Islet of Langerhans (tissue), 1 donor: ENCODE data around the gene PRLH.

Experiments
- FAIRE-seq: peaks from one replicate; lab custom pipeline; 2011; peaks lifted over from hg19 to GRCh38; lab: Jason Lieb, UNC

The PRLH gene, protein sequence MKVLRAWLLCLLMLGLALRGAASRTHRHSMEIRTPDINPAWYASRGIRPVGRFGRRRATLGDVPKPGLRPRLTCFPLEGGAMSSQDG

DNA sequence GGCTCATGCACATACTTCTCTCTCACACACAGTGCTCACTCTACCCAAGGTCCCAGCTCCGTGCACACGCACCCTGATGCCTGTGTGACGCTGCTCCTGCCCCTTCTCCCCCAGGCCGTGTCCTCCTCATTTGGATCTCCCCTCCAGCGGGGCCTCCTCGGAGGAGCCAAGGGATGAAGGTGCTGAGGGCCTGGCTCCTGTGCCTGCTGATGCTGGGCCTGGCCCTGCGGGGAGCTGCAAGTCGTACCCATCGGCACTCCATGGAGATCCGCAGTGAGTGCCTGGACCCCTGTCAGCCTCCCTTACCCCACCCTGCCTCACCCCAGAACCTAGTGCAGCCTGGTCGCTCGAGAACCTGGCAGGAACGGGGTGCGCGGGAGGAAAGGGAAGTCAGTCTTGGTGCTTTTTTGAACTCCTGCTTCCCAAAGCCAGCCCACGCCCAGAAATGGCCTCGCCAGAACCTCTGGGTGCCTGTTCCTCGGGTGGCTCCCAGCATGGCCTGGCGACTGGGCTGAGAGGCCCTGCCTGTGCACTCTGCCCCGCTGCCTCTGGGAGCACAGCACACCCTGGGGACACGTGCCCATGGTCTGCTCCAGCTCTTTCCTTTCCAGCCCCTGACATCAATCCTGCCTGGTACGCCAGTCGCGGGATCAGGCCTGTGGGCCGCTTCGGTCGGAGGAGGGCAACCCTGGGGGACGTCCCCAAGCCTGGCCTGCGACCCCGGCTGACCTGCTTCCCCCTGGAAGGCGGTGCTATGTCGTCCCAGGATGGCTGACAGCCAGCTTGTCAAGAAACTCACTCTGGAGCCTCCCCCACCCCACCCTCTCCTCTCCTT is at the start of gene PRLH:
Gene PRLH (plus strand): TSS at position 174 of the 835 bp plus-strand sequence. CDS start 0 bp downstream, at position 174.
- FAIRE-seq, result no peak

DNA sequence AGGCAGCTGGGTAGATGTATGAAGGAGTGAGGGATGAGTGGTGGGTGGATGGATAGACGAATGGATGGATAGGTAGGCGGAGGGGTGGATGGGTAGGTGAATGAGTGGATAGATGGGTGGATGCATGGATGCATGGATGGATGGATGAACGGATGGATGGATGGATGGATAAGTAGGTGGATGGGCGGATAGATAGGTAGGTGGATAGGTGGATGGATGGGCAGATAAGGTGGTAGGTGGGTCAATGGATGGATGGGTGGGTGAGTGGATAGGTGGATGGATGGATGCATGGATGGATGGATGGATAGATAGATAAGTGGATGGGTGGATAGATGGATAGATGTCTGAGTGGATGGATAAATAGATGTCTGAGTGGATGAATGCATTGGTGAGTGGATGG is 49.2 kb upstream of the PRLH start:
- FAIRE-seq, result no peak

DNA sequence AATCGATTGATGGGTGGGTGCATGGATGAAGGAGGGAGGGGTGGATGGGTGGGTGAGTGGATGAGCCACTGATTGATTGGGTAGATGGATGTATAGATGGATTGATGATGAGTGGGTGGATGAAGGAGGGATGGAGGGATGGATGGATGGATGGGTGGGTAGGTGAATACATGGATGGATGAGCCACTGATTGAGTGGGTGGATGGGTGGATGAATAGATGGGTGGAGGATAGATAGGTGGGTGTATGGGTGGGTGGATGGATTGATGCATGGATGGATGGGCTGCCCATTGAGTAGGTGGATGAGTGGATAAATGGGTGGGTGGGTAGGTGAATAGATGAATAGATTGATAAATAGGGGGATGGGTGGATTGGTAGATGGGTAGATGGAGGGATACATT is 48.4 kb upstream of the PRLH start:
- no peak for FAIRE-seq

DNA sequence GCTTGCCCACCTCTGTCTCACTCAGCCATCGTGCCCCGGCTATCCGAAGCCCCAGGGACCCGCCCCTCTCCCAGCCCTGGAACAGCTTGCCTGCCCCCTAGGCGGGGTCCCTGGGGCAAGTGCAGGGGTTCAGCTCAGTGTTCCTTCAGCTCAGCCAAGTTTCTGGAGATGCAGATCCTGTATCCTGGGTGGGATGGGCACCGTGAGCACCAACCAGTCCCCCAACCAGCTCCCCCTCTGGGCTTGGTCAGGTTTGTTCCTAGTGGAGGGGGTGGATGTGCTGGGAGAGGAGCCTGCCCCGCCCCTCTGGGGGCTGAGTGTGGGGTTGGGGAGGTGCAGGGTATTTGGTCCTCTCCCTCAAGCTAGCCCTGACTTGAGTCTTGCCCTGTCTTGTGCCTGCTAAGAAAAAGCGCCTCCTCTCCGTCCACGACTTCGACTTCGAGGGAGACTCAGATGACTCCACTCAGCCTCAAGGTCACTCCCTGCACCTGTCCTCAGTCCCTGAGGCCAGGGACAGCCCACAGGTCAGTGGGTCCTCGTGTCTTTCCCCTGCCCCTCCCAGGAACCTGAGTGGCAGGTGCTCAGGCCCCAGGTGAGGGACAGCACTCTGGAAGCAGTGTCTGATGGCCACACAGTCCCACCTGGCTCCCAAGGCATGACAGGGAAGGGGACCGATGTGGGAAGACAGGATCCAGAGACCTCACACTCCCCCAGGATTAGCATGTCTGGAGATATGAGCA is 46.7 kb upstream of the PRLH start:
- no peak for FAIRE-seq

DNA sequence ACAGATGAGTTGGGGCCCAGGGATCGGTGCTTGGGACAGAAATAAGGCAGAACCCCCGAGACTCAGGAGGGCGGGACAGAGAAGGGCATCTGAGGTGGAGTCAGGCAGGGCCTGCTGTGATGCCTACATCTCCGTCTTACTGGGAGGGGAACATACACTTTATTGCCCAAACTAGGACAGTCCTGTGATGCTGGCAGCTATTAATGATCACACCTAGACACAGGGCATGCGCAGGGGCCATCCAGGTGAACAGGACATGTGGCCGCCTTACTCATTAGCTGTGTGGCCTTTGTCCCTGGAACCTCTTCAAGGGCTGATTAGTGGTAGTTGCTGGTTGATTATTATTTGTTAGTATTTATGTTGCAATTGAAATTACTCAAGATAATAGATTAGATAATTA is 46.1 kb upstream of the PRLH start:
- no peak for FAIRE-seq

DNA sequence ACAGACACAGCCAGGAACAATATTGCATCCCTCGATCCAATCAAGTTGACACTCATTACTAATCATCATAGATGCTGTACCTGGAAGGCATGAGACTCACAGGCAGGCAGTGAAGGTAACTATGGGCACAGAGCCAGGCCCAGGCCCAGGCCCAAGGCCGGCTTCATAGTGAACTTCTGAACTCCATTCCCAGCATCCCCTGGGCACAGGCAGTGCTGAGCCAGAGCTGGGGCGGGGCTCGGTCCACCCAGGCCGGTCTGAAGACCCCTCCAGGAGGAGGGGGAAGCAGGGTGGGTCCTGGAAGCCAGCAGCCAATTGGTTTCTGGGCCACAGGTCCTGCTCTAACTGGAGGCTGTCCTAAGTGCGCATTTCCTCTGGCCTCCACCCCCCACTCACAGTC is 41.7 kb upstream of the PRLH start:
- no peak for FAIRE-seq

DNA sequence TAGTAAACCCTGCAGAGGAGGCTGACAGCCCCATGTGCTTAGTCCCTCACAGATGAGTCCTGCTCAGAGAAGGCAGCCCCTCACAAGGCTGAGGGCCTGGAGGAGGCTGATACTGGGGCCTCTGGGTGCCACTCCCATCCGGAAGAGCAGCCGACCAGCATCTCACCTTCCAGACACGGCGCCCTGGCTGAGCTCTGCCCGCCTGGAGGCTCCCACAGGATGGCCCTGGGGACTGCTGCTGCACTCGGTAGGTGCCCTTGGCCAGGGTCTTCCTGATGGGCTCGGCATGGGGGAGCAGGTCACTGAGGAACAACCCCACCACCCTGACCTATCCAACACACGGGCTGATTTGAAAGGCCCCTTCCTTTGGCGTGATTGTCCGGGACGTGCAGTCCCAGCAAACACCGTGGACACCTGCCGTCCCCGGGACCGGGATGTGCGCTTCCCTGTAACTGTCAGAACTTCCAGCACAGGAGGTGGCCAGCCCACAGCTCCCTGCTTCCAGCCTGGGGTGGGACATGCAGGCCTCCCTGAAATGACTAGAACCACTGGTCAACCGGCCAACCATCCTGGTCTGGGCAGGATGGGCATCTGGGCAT is 40.7 kb upstream of the PRLH start:
- FAIRE-seq, result no peak

DNA sequence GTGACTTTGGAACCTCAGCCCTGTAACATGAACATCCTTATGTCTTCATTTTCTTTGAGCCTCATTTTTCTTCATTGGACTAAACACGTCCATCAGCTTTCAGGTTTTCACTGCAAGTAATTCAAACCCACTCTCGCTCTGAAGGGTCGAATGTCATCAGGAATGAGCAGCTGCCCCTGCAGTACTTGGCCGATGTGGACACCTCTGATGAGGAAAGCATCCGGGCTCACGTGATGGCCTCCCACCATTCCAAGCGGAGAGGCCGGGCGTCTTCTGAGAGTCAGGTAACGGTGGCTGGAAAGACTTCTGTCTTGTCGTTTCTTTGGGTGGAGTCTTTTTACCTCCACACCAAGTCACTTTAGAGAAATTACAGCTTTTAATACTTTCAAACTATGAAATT is 39.1 kb upstream of the PRLH start:
- FAIRE-seq, result no peak

DNA sequence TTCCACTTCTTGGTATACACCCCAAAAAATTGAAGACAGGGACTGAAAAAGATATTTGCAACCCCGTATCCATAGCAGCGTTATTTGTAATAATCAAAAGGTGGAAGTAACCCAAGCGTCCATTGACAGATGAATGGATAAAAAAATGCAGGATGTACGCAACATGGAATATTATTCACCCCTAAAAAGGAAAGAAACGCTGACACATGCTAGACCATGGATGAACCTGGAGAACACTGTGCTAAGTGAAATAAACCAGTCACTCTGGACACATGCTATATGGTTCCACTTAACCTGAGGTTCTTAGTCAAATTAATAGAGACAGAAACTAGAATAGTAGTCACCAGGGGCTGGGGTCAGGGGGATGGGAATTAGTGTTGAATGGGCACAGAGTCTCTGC is 38.6 kb upstream of the PRLH start:
- no peak for FAIRE-seq

DNA sequence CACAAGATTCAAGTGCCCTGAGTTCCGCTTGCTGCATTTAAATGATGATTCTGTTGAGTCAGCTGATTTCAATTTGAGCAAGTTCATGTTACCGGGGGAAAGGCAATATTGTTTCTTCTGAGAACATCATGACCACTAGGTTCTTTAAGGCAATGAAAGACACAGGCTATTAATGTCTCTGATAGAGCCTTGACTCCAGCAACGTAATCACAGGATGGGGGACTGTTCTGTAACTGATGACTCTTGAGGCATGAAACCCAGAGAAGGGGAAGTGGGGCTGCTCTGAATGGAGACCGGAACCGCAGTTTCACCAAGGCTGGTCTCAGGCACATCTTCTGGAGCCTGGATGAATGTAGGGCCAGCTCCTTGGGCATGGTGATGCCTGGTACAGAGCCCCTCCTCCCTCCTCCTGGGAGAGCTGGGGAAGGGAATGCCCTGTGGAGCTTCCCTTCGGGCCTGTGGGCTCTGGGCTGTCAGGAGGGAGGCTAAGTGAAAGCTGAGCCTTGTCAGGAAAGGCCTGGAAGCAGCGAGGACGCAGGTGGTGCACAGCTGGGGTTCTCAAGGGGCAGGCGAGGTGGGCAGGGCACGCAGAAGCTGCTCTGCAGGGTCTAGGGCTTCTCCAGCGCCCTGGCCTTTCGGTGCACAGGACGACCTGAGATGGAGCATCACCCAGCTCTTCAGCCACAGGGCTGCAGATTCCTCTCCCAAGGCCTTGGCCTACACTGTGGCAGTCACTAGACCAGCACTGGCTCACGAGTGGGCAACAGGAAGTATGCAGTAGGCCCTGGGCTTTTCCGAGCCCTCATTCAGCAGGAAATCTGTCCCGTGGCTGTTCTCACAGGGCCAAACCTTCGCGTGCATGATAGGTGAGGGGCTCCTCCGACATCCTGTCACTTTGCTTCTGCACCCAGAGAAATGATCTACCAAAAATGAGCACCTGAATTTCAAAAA is 36.6 kb upstream of the PRLH start:
- FAIRE-seq, result no peak

DNA sequence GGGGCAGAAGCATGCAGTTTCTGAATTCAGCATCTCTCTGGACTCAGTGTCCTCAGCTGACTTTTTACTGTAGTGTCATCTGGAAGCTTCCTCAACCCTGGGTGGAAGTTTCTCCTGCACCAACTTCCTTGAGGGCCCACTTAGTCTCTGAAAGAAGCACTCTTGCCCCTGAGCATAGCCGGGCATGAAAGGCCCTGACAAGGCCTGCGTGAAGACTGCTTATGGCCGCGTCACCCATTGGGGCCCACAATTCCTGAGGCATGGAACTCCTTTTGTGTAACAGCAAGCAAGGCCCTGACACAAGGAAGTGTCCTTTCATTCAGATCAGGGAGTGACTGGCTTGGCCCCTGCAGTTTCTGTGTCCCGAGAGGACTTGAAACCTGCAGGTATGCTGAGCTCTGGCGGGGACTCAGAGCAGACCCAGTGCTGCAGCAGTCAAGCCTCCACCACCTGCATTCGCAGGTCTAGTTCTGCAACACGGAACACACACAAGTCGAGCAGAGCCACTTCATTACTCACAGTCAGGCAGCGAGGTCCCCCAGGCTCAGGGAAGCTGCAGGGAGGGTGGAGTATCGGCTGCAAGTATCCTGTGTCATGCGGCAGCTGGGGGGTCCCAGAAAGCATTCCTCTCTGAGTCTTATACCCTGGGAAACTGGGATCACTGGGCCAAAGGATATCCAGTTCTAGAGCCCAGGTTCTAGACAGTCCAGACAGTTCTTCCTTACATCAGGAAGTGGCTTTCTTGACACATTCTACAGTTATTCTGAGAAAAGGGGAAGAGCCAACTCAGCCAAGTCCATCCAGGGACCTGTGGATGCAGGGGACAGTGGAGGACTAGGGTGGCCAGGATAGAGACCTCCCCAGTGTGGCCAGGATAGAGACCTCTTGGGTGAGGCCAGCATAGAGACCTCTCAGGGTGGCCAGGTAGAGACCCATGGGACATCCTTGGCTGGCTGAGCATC is 35.6 kb upstream of the PRLH start:
- FAIRE-seq, result no peak

DNA sequence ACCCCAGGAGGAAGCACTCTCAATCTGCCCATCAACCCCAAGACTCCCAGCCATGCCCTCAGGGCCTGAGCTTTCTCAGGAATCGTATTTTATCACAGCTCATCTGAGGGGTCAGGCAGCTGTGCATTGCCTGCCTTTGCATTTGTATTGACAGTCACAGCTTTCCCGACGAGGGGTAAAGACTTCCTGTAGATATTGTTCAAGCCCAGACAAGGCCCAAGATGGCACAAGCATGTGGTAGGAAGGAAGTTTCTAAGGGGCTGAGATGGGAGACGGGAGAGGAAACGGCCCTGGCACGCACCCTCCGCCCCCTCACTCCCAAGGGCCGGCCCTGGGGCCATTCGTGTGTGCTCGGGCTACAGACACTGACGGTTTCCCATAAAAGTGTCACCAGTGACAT is 34.2 kb upstream of the PRLH start:
- no peak for FAIRE-seq

DNA sequence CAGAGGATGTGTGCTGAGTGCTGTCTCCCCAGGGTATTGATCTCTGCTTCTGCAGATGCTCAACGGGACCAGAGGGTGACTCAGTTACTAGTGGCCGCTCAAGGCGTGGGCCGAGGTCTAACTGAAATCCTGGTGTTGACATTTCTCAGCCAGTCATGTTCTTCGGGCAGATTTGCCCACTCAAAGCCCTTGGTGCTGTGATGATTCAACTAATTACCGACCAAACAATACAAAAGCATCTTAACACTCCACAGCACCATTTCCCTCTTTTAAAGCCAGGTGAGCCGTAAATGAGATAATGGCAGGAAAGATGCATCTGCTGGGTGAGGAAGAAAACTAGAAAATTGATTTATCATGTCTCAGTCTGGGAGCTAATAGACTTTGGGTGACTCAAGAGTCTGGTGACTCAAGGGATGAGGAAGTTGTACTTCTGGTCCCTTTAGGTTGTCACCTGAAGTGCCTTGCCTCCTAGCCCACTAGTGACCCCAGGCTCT is 32.7 kb upstream of the PRLH start:
- FAIRE-seq, result peak; percentile 79

DNA sequence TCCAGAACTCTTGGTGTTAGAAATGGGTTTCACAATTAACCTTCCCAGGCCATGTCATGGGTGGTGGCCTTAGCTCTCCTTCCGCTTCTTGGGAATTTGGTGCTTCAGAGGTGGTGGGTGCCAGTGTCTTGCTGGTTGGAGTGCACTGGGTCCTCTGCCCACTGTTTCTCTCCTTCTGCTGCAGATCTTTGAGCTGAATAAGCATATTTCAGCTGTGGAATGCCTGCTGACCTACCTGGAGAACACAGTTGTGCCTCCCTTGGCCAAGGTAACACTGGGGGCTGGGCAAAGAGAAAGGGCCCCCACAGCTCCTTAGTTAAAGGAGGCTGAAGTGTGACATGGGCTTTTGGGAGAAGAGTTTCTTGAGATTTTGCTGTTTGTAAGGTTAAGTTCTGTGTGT is 32.0 kb upstream of the PRLH start:
- no peak for FAIRE-seq

DNA sequence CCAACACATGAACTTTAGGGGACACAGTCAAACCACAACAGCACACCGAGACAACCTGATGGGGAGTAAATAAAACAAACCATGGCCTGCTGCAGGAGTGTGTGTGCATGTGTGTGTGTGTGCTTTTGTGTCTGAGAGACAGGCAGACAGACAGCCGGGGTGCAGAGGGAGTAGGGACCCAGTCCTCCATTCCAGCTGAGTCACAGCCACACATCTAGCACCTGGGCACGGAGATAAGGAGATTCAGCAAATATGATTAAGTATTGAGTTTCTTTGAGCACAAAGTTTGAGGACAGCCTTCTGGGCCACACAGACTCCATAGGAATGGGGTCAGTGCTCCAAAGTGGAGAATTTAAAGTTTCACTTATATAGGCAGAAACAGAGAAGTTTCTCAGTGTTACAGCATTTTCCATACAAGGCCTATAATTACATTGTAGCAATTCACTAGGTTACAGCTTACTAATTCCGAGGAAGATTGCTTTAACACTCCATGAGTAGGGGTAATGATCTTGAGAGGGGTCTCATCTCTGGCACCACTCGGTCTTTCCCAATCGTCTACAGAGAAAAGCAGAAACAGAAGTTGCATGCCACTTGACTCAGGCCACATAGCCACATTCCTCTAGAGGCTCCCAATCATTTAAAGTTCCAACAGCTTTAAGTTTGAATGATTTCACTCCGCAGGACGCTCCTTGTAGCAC is 30.8 kb upstream of the PRLH start:
- no peak for FAIRE-seq

DNA sequence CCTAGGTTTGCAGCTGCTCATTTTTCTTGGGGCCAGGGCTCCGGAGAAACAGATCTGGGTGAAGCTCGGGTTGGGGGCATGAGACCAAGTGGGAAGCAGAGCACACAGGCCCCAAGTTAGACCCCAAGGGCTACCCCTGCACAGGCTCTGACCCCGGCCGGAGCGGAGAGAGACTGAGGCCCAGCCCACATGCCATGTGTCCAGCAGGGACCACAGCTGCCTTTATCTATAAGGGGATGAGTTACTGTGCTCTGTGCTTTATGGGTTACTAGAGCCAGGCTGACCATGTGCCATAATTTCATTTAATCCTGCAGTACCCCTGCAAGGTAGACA is 30.3 kb upstream of the PRLH start:
- no peak for FAIRE-seq

DNA sequence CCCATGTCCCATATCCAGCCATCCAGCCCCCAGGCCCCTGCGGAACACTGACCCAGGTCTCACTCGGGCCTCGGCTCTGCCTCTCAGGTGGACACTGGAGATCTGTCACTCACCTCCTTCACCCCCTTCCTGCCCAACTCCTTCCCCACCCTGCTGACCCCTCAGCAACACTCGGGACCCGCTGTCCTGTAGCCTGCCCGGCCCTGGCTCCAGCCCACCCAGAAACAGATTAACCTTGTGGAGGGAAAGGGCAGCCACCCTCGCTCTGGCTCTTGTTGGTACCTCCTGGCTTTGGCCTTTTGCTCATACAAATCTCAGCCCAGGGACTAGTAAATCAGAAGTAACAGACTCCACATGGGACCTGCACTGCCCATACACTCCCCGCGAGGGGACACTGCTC is 29.8 kb upstream of the PRLH start:
- no peak for FAIRE-seq

DNA sequence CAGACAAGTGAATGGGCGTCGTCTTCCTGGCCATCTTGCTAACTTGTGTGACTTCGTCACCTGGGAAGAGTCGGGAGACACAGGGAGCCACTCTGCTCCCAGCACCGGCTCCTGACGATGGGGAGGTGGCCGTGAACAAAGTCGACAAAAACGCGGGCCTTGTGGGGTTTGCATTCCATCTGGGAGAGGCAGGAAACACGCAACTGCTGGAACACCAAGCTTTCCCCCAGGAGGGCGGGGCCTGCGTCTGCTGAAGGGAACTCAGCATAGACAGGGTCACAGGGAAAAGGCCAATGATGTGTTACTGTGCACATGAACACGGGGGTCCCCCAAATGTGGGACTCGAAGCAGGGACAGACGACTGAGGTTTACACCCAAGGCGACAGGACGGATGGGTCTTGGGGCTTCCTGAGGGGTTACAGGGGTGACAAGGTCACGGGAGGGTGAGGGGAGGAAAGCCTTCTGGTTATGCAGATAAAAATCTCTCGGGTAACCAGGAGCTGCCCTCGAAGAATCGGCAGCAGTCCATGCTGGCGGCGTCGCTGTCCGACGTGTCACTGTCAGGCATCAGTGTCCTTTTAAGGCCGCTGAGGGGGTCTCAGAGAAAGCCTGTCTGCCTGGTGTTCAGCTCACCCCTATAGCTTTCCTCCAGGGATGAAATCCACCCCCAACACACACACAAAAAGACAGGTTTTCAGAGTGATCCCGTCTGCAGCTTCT is 28.2 kb upstream of the PRLH start:
- FAIRE-seq, result no peak

DNA sequence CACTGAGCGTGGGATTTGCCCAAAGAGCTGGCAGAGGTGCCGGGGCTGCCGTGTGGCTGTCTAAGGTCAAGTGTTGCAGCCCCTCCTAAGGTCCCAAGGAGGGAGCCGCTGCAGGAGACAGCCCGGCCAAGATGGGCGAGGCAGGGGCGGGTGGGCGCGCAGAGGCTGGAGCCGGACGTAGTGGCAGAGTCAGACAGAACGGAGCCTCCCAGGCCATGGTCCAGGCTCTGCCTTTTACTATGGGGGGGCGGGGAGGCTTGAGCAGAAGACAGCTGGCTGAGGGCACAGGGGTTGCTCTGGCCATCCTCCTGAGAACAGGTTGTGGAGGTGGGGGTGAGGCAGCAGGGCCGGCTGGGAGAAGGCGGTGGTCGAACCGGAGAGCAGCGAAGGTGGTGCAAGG is 27.5 kb upstream of the PRLH start:
- FAIRE-seq, result no peak

DNA sequence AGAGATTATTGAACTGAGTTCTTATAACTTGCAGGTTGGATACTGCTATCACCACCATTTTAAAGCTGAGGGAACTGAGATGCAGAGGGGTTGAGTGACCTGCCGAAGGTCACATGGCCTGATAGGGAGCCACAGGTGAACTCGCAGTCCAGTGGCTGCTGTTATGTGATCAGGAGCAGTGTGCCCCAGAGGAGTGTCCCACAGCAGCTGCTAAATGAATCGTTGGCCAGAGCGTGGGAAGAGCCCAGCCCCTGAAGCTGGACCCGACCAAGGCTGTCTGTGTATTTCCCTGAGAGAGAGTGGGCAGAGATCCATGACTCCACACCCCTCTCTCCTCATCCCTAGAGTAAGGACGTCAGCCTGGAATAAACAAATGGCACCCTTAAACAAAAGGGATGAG is 26.7 kb upstream of the PRLH start:
- FAIRE-seq, result no peak
